ENCODE measurements around the gene EFNA5. TPM values are rescaled to one million over a fixed set of nuclear protein-coding genes. Genes with fewer than 3 reads are reported as not detected.
A peak's percentile ranks its signal among the peaks of the same experiment; 100 is the strongest.

EFNA5 gene
- total RNA-seq, 1 experiment from 2014 or later = 19.7 TPM

GRCh38 chr5:107487056-107487542 lies 183.6 kb downstream of the EFNA5 start:
- no peak for DNase-seq (ENCODE audit: low spot score)

- DNase-seq (ENCODE audit: low spot score) = no peak
These were observed 184.2 kb downstream of the EFNA5 start for GRCh38 chr5:107486489-107486888.

- DNase-seq (ENCODE audit: low spot score) = no peak
These were observed 185.6 kb downstream of the EFNA5 start for GRCh38 chr5:107485184-107485583.

GRCh38 chr5:107484281-107484680 lies 186.5 kb downstream of the EFNA5 start:
- no peak for DNase-seq (ENCODE audit: low spot score)

GRCh38 chr5:107483231-107484024 lies 187.3 kb downstream of the EFNA5 start:
- DNase-seq (ENCODE audit: low spot score) = no peak

- no peak for DNase-seq (ENCODE audit: low spot score)
These were observed 192.6 kb downstream of the EFNA5 start for GRCh38 chr5:107478068-107478641.

- no peak for DNase-seq (ENCODE audit: low spot score)
These were observed 193.2 kb downstream of the EFNA5 start for GRCh38 chr5:107477492-107477891.

GRCh38 chr5:107476783-107477182 lies 194.0 kb downstream of the EFNA5 start:
- no peak for DNase-seq (ENCODE audit: low spot score)

GRCh38 chr5:107474716-107475489 lies 195.8 kb downstream of the EFNA5 start:
- peak; percentile 77 for DNase-seq (ENCODE audit: low spot score)

GRCh38 chr5:107474361-107474715 lies 196.4 kb downstream of the EFNA5 start:
- no peak for DNase-seq (ENCODE audit: low spot score)

GRCh38 chr5:107472620-107473064 lies 198.1 kb downstream of the EFNA5 start:
- DNase-seq (ENCODE audit: low spot score) = no peak

GRCh38 chr5:107470295-107470582 lies 200.5 kb downstream of the EFNA5 start:
- peak; percentile 30 for DNase-seq (ENCODE audit: low spot score)

- peak; percentile 98 for DNase-seq (ENCODE audit: low spot score)
These were observed 201.0 kb downstream of the EFNA5 start for GRCh38 chr5:107469485-107470294.

GRCh38 chr5:107469064-107469463 lies 201.7 kb downstream of the EFNA5 start:
- DNase-seq (ENCODE audit: low spot score) = no peak

GRCh38 chr5:107468276-107468675 lies 202.5 kb downstream of the EFNA5 start:
- DNase-seq (ENCODE audit: low spot score) = no peak

- DNase-seq (ENCODE audit: low spot score) = no peak
These were observed 203.4 kb downstream of the EFNA5 start for GRCh38 chr5:107467137-107467932.

- peak; percentile 84 for DNase-seq (ENCODE audit: low spot score)
These were observed 204.4 kb downstream of the EFNA5 start for GRCh38 chr5:107466233-107466769.

GRCh38 chr5:107464876-107465275 lies 205.9 kb downstream of the EFNA5 start:
- no peak for DNase-seq (ENCODE audit: low spot score)

GRCh38 chr5:107464416-107464815 lies 206.3 kb downstream of the EFNA5 start:
- no peak for DNase-seq (ENCODE audit: low spot score)

GRCh38 chr5:107463731-107464130 lies 207.0 kb downstream of the EFNA5 start:
- no peak for DNase-seq (ENCODE audit: low spot score)

GRCh38 chr5:107461770-107462169 lies 209.0 kb downstream of the EFNA5 start:
- DNase-seq (ENCODE audit: low spot score) = no peak

All from H4 (cell line).